Keratinocyte (primary cell): ENCODE results near the gene ANTKMT. TPM values are rescaled to one million over a fixed set of nuclear protein-coding genes. Genes with fewer than 3 reads are reported as not detected.

Experiments used
- DNase-seq: peaks from one replicate; pipeline ENCODE4 v3.0.0-alpha.2; 2011; ENCODE audit warnings: low read depth, missing footprints, low spot score
- FAIRE-seq: peaks from 2 replicates; lab custom pipeline; 2011; peaks lifted over from hg19 to GRCh38; lab: Jason Lieb, UNC
- H2AFZ ChIP-seq: 2 replicates; pipeline ENCODE4 v1.6.0; 2012; ENCODE audit warnings: low read length, control low read depth, inconsistent platforms; ENCODE audit not compliant: control insufficient read depth
- H3K27ac ChIP-seq: 2 replicates; pipeline ENCODE4 v1.5.1; 2011; ENCODE audit warnings: low read length; ENCODE audit not compliant: control insufficient read depth, insufficient read depth
- H3K27me3 ChIP-seq: 3 replicates; pipeline ENCODE4 v1.6.0; 2011; ENCODE audit warnings: low read length; ENCODE audit not compliant: control insufficient read depth, insufficient read depth; ENCODE audit errors: extremely low read depth
- H3K36me3 ChIP-seq, 2 experiments: 2 replicates in 1 of 2; 3 replicates in 1 of 2; pipeline ENCODE4 v1.5.1; 2011; ENCODE audit warnings: low read length in 2 of 2, mild to moderate bottlenecking in 1 of 2; ENCODE audit not compliant: control insufficient read depth in 2 of 2, insufficient read depth in 2 of 2; ENCODE audit errors: extremely low read depth in 1 of 2
- H3K4me1 ChIP-seq: 3 replicates; pipeline ENCODE4 v1.5.1; 2011; ENCODE audit warnings: low read length; ENCODE audit not compliant: control insufficient read depth, insufficient read depth; ENCODE audit errors: extremely low read depth
- H3K4me2 ChIP-seq: 3 replicates; pipeline ENCODE4 v1.6.0; 2011; ENCODE audit warnings: low read depth, low read length; ENCODE audit not compliant: control insufficient read depth, insufficient read depth; ENCODE audit errors: extremely low read depth
- H3K4me3 ChIP-seq, 3 experiments: fragments of 200-600 bp in 1 of 3; sonication (generic) in 1 of 3; 2 replicates in 2 of 3; 3 replicates in 1 of 3; pipeline ENCODE4 v1.5.1; 2011 to 2016; ENCODE audit warnings: low read length in 3 of 3, mild to moderate bottlenecking in 3 of 3, control low read depth in 2 of 3, inconsistent platforms in 1 of 3, low read depth in 1 of 3, mixed read lengths in 1 of 3, mixed run types in 1 of 3, moderate library complexity in 1 of 3; ENCODE audit not compliant: control insufficient read depth in 2 of 3, insufficient read depth in 2 of 3; ENCODE audit errors: extremely low read depth in 1 of 3
- H3K79me2 ChIP-seq: 2 replicates; pipeline ENCODE4 v1.6.0; 2012; ENCODE audit warnings: low read length; ENCODE audit not compliant: control insufficient read depth, insufficient read depth
- H3K9ac ChIP-seq: 3 replicates; pipeline ENCODE4 v1.6.0; 2011; ENCODE audit warnings: low read length; ENCODE audit not compliant: control insufficient read depth, insufficient read depth; ENCODE audit errors: extremely low read depth
- H3K9me1 ChIP-seq: 3 replicates; pipeline ENCODE4 v1.6.0; 2011; ENCODE audit warnings: low read length; ENCODE audit not compliant: control insufficient read depth, insufficient read depth; ENCODE audit errors: extremely low read depth
- H3K9me3 ChIP-seq: 2 replicates; pipeline ENCODE4 v1.5.1; 2012; ENCODE audit warnings: low read depth, low read length; ENCODE audit not compliant: control insufficient read depth
- H4K20me1 ChIP-seq: 3 replicates; pipeline ENCODE4 v1.6.0; 2011; ENCODE audit warnings: low read length; ENCODE audit not compliant: control insufficient read depth, insufficient read depth; ENCODE audit errors: extremely low read depth
- EZH2 ChIP-seq: IDR thresholded peaks from one replicate; pipeline ENCODE4 v1.6.1; 2012; ENCODE audit warnings: inconsistent platforms, mild to moderate bottlenecking, low read length, moderate library complexity
- dilution Hi-C: fragments of 300-500 bp; cut with MboI; formaldehyde crosslinking; loops from one replicate; pipeline ENCODE4 v1.7.0; 2020; ENCODE audit warnings: low sequenced_read_pairs; ENCODE audit not compliant: extremely low pct_ligation_motif_present
- polyA plus RNA-seq, 5 experiments: library from polyadenylated mRNA; depleted of rRNA in 3 of 5; stranded (reverse) in 3 of 5; stranded (forward) in 1 of 5; unstranded in 1 of 5; fragments of >200 nt; gene quantifications; 1 replicate in 1 of 5; 2 replicates in 3 of 5; 3 replicates in 1 of 5; pipeline versions ENCODE4 v1.2.1 to v1.2.3, GENCODE V29; 2011 to 2012; ENCODE audit warnings: missing spikeins in 2 of 5, low read depth in 1 of 5, low replicate concordance in 1 of 5
- TF ChIP-seq, protein P1 (sequence below), 3 experiments: IDR thresholded peaks in 1 of 3; conservative IDR thresholded peaks in 1 of 3; optimal IDR thresholded peaks in 1 of 3; 2 replicates in 2 of 3; 3 replicates in 1 of 3; pipeline versions ENCODE3 to v1.5.1; 2011; ENCODE audit warnings: low read length in 3 of 3, mild to moderate bottlenecking in 3 of 3, moderate library complexity in 2 of 3, control low read depth in 1 of 3, inconsistent platforms in 1 of 3; ENCODE audit not compliant: insufficient read depth in 2 of 3; ENCODE audit errors: extremely low read depth in 1 of 3

Gene ANTKMT
- polyA plus RNA-seq, 1 donor (not counting 4 experiments of a cell fraction or from before 2014, with no cell fraction given), result 5.6 TPM

DNA sequence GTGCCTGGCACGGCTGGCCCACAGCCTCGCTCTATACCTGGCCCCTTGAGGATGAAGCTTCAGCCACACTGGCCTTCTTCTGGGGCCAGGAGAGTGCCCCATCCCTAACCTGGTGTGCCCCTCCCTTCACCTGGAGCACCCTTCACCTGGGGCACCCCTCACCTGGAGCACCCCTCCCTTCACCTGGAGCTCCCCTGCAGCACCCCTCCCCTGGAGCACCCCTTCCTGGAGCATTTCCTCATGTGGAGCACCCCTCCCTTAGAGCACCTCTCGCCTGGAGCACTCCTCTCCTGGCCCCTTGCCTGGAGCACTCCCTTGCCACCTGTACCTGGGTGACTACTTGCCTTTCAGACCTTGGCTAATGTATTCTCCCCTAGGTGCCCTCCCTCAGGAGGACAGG lies 12.9 kb upstream of the ANTKMT start:
- TF ChIP-seq, protein P1, sequence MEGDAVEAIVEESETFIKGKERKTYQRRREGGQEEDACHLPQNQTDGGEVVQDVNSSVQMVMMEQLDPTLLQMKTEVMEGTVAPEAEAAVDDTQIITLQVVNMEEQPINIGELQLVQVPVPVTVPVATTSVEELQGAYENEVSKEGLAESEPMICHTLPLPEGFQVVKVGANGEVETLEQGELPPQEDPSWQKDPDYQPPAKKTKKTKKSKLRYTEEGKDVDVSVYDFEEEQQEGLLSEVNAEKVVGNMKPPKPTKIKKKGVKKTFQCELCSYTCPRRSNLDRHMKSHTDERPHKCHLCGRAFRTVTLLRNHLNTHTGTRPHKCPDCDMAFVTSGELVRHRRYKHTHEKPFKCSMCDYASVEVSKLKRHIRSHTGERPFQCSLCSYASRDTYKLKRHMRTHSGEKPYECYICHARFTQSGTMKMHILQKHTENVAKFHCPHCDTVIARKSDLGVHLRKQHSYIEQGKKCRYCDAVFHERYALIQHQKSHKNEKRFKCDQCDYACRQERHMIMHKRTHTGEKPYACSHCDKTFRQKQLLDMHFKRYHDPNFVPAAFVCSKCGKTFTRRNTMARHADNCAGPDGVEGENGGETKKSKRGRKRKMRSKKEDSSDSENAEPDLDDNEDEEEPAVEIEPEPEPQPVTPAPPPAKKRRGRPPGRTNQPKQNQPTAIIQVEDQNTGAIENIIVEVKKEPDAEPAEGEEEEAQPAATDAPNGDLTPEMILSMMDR (optimal IDR thresholded peaks at IDR 0.05 in 1 of 3, IDR thresholded peaks at IDR 0.05 in 1 of 3, conservative IDR thresholded peaks at IDR 0.05 in 1 of 3; ENCODE audit: extremely low read depth in 1 of 3, insufficient read depth in 2 of 3, low read length in 3 of 3), result no peak
- TF ChIP-seq EZH2, result no peak
- Histone ChIP-seq H4K20me1 (peaks cover 2% of the 10 kb centered on the region), H3K4me1 (peaks cover 5% of the 10 kb centered on the region), H3K27ac (no peak overlapping the region), H3K79me2 (no peaks in the 10 kb centered on the region), H3K9me3 (no peaks in the 10 kb centered on the region), H3K4me2 (no peak overlapping the region), H2AFZ (no peak overlapping the region), H3K9me1 (no peaks in the 10 kb centered on the region), H3K27me3 (peaks cover 78% of the 10 kb centered on the region), H3K9ac (no peak overlapping the region), H3K4me3 (no peak overlapping the region), H3K36me3 (no peaks in the 10 kb centered on the region)
- dilution Hi-C loops, result no loop called here
- FAIRE-seq (no peak), DNase-seq (no peak)

GRCh38 chr16:708959-709358 lies 12.0 kb upstream of the ANTKMT start:
- Histone ChIP-seq H3K27ac (no peak overlapping the region), H3K4me2 (no peak overlapping the region), H3K79me2 (no peaks in the 10 kb centered on the region), H2AFZ (no peak overlapping the region), H3K4me1 (peaks cover 5% of the 10 kb centered on the region), H3K36me3 (no peaks in the 10 kb centered on the region), H3K9me3 (no peaks in the 10 kb centered on the region), H3K4me3 (no peak overlapping the region), H3K9ac (no peak overlapping the region), H4K20me1 (peaks cover 2% of the 10 kb centered on the region), H3K9me1 (no peaks in the 10 kb centered on the region), H3K27me3 (peaks cover 69% of the 10 kb centered on the region)
- FAIRE-seq (no peak), DNase-seq (no peak)
- dilution Hi-C loops, result no loop called here
- TF ChIP-seq, protein P1 (optimal IDR thresholded peaks at IDR 0.05 in 1 of 3, IDR thresholded peaks at IDR 0.05 in 1 of 3, conservative IDR thresholded peaks at IDR 0.05 in 1 of 3; ENCODE audit: extremely low read depth in 1 of 3, insufficient read depth in 2 of 3, low read length in 3 of 3), result no peak
- TF ChIP-seq EZH2, result no peak
